Activated CD4-positive, alpha-beta T cell treated with anti-CD3 and anti-CD28 coated beads, Interleukin-2, amount 50 U/mL, for 1 hour (primary cell): ENCODE measurements around the gene ZBTB16.

Experiments used
- DNase-seq: peaks from one replicate; pipeline ENCODE4 v3.0.0-alpha.2; 2020

ZBTB16 gene

DNA sequence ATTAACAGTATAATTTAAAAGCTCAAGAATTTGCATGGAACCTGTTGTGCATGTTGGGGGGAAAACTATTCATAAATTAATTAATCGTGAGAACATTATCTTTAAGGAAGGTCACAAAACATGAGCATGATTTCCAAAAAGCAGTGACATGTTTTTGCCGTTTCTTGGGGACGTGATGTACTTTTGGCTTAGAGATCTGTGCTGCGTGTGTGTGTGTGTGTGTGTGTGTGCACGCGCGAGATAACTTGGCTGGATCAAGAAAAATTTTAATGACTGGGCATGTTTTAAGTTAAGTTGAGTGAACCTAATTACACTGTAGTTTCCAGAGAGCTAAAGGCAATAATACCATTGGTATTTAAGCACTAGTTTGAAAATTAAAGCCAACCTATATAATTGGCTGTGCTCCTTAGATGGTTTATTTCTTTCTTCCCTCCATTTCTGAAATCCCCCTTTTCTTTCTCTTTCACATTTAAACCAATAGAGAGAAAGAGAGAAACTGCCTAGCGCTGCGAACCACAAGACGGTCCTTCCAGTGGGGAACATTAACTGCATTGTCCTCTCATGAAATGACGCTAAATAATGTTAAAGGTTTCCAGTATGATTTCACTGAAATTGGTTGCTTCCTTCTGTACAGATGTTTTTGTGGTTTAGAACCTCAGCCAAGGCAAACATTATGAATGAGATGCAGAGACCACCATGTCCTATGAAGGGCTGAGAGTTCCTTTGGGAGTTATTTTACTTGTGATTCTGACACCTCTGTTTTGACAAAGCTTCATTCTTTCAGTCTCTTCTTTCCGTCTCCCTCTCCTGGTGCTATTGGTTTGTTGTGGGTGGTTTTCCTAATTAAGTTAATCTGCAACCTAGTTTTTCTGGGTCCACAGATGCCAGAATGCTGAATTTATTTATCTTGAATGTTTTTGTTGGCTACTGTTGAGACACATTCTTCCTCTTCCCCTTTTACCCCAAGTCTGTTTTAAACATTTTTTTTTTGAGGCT lies 51.7 kb downstream of the ZBTB16 start:
- no peak for DNase-seq

DNA sequence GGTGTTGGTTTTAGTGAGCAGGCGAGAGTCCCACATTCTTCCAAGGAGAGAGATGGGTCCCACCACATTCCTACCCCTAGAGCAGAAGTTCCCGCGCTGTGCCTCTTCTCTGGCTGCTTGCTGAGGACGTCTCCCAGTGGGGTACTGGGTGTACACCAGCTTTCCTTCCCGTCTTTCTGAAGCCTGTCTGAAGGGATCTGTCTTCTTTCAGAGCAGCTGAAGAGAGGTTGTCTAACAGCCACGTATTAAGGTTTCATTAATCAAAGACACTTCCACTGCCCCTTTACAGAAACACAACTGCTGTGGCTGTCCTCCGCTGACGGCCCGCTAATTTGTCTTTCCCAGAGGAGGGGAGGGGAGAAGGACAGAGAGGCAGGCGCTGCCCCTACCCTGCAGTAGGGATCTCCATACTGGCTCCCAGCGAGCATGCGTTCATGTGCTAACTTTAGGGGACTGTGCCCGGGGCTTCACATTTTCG lies 56.0 kb downstream of the ZBTB16 start:
- DNase-seq: no peak

DNA sequence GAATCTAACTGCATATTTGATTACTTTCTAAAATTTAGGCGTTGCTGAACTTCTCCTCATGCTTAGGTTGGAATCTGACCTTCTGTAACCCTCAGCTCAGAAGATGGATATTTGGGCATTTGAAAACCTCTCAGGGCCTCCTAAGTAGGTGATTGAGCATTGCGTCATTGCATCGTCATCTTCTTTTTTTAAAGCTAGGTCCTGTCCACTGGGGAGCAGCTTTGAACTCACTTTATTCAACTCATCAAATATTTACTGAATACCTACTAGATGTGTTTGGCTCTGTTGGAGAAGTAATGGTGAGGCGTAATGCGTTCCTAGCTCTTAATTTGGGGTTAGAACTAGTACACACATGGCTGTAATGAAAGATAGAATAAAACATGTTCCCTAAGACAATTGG lies 56.8 kb downstream of the ZBTB16 start:
- DNase-seq: no peak

DNA sequence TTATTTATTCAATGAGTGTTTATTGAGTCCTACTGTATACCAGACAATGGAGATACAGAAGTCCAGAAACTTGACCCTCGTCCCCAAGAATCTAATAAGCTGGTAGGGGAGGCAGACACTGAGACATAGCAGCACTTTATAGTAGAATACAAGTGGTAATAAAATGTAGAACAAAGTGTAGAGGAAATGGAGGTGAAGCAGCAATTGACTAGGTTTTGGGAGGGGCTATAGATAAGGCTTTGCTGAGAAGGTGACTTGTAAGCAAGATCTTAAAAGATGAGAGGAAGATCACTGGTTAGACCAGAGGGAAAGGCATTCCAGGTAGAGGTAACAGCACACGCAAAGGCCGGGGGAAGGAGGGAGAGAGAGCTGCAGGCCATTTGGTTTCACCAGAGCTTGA lies 57.3 kb downstream of the ZBTB16 start:
- DNase-seq: no peak

DNA sequence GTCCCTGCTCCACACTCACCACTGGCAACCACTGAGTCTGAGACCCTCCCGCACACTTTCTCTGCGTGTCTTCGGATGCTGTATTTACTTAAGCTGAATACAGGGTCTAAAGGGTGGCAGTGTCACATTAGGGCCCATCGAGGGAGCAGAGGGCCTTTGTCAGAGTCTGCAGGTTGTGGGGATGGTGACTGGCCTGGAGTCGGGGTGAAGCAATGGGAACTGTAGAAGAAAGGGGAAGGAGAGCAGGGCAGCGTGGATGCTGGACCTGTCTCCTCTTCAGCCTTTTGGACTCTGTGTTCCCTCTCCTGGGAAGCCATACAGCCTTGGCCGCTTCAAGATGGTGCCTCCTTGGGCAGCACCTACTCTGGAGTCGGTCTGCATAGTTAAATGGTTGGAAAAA lies 61.1 kb downstream of the ZBTB16 start:
- DNase-seq: no peak

DNA sequence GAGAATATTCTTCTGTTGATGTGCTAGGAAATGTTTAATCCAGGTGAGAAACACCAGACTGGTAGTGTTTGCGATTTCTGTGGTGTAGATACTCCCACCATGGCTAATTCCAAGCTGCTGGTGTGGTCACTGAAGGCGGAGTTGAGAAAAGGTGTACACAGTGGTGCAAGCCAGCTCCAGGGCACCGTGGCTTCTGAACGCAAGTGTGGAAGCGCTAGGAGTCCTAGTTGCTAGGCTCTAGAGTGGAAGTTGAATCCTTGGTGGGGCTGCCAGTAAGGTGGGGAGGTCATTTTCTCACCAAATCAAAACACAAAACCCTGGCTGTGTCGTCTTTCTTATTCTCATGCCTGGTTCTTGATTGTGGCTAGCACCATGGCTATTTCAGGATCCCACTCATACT lies 61.6 kb downstream of the ZBTB16 start:
- no peak for DNase-seq

DNA sequence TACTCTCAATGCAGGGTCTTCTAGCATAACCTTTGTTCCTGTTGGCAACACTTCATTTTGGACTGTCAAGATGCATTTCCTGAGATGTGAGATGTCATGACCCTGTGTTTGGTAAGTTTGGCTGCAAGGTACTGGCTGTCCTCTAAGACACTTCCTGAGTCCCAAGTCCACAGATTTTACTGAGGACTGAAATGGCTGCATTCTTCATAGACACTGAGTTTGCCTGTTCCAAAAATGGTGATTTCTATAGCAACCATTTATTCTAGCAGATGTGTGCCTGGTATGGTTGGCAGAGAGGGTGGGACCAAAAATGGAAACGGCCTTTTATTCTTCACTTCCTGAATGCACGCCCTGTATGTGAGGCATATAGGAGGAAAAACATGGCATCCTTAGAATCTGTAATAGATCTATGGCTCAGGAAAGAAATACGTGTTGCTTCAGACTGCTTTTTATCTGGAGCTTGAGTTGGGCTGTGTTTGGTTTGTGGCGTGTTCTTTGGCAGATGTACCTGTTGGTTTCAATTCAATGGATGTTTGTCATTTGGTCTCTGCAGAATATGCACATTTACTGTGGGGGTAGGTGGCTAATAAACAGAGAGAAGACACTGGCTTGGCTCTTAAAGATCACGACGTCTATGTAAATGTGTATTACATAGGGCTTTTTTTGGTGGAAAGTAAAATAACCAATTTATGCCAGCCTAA lies 62.4 kb downstream of the ZBTB16 start:
- DNase-seq: no peak

DNA sequence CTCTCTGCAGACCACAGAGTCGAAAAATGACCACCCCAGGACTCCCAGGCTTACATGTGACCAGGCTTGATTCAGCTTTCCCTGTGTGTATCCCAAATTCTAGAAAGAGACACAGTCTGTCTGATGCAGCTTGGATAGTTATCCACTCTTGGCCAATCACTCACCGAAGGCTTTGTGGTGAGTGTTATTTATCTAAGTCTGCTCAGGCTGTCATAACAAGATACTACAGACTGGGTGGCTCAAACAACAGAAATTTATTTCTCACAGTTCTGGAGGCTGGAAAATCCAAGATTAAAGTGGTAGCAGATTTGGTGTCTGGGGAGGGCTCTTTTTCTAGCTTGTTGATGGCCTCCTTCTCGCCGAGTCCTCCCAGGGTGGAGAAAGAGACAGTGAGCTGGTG lies 63.2 kb downstream of the ZBTB16 start:
- no peak for DNase-seq

DNA sequence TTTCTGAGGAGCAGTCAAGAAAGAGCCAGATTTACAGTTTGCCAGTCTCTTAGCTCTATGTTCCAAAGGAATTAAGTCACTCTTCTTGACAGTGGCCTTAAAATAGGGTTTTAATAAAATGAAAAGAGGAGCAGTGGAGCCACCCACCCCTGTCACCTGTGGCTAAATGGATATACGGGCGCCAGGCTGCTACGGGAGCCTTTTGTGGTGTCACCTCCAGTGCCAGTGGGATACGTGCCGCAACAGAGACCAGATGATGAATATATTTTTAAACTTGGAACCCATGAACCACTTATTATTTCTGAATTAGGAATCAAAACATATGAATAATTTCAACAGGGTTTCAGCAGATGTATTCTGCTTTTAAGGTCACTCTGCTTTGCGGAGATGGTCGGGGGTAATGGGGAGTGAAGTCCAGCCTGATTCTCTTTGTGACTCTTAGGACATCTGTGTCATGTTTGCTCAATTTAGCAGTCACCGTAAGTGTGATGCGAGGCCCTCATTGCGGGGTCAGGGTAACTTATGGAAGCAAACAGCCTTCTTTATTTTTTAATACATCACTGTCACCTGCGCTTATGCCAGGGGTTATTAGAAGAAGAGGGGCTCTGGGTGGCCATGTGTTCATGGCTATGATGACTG lies 64.3 kb downstream of the ZBTB16 start:
- DNase-seq: no peak

DNA sequence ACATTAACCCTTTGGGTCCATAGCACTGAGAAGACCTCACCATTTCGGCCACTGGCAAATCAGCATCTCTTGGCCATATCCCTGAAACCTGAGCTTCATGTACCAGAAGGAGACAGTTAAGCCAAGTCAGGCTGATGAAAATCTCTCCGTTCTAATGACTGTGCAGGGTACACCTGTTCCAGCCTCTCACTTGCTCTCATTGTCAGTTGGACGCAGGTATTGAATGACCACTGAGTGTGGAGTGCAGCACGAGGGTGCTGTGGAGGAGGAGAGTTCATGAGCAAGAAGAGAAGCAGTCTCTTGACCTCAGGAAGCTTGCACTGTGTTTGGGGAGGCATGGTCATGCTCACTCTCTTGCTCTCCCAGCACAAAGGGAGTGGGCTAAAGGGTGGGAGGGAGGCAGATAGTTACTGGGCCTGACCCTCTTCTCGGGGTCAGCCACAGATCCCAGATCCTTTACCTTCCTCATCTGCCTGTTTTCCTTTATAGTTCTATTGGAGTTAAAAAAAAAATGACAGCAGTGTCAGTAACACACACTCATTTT lies 65.2 kb downstream of the ZBTB16 start:
- DNase-seq: no peak

DNA sequence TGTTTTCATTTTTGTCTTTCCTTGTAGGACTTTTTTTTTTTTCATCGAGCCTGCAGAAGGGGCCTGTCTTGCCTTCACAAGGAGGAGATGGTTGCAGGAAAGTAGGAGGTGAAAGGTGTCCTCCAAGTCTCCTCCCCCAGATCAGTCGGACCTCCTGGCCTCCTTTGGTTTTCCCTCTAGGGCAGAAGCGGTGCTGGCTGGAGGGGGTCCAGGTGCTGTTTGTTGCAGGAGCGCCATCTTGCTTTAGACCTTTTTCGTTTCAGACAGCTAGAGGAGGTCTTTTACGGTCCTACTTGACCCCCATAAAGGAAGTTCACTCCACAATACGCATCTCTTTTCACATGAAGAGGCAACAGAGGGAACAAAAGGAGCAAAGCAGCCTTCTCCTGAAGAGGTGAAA lies 66.0 kb downstream of the ZBTB16 start:
- no peak for DNase-seq

DNA sequence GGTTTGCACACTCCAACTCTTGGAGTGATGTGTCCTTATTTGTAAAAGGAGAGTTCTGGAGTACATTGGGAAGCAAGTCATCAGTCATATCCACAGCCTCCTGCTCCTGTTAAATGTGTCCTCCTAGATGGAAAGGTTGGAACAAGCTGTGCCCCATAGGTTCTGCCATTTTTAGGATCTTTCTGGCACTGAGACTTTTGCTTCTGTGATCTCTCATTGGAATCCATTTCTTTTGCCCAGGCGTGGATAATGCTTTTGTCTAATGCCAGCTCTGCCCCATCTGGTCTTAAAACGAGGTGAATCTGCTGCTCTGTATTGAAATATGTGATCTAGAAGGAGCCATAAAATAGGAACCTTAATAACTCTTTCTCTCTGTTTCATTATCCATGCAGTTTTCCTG lies 66.4 kb downstream of the ZBTB16 start:
- DNase-seq: no peak

DNA sequence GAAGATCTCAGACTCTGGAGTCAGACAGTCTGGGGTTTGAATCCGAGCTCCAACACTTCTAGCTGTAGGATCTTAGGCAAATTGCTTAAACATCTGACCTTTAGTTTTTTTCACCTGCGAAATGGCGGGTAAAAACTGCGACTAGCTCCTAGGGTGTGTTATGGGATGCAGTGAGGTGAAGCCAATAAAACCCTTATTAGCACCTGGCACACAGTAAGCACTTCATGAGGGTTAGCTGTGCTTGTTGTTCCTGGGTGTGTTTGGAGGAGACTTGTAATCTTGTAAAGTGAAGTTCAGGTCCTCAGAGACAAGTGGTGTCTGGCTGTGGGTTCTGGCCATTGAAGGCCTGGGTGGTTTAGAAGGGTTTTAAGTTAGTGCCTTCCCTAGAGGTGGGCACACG lies 68.9 kb downstream of the ZBTB16 start:
- DNase-seq: no peak

DNA sequence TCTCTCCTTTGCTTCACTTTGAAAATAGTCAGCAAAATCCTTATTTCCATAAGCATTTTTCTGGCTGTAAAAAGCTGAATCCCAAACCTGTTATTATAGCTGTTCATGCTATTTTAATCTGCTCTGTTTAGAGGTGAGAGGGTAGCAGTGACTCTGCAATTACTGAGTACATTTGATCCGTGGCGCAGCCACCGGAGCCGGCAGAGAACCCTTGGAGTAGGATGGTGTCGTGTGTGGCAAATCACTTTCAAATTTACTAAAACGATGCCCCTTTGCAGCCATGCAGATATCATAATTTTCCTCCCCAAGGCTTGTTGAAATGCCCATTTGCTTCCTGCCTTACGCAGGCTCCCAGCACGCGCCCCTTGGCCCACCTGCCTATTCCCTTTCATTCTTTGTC lies 69.6 kb downstream of the ZBTB16 start:
- no peak for DNase-seq

DNA sequence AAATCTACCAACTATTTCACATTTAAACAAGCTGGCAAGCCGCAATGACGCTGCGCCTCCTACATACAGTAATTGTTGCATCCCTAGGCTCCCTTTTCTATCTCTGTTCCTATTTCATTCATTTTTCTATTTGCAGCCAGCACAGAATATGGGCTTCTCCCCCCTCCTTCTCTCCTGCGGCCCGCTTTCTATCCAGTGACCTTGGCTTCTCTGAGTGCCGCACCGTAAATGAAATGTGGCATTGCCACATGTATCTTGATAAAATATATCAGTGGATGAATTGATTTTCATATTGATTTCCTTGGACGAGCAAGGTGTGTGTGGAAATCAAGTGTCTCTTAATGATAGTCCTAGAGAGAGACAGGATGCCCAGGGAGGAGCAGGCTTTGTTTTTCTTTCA lies 70.2 kb downstream of the ZBTB16 start:
- no peak for DNase-seq

DNA sequence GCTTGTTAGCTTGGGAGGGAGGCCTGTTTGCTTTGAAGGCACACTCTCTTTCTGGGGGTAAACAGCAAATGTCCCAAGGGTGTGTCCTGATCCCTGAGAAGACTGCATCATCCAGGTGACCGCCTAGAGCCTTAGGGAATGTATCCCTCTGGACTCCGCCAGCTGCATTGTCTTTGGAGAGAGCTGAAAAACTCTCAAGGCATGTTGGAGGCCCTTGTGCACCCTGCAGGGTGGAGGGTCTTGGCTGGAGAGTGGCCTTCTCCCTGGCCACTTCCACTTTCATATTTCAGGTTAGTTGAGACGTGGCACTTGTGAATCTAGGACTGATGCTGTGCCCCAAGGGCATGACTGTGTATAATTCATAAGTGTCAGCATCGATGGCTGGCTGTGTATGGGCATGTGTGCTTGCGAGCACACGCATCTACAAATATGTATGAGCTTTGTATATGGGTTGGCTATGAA lies 70.6 kb downstream of the ZBTB16 start:
- no peak for DNase-seq

DNA sequence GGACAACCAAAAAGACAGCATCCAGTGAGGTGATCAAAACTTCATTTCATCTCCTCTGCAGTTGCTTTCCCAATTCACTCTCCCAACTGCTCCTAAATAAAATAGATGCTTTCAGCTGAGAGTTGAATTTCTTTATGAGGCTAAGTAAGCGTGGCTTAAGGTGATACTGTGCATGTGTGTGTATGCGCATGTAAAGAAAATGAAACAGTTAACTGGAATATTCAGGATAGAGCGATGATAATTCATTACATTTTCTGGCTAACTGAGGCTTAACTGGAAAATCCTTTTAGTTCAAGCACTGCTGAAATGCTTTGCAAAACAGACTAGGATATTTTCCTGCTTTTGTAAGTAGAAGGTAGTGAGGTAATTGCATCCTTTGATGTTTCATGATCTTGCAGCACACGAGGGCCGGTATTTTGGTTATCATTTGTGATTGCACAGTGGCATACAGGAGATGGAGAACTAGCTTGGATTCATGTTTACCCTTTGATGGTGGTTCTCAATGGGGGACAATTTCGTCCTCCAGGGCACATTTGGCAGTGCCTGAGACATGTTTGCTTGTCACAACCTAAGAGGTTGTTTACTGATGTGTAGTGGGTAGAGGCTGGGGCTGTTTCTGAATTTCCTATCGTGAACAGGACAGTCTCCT lies 71.2 kb downstream of the ZBTB16 start:
- no peak for DNase-seq

DNA sequence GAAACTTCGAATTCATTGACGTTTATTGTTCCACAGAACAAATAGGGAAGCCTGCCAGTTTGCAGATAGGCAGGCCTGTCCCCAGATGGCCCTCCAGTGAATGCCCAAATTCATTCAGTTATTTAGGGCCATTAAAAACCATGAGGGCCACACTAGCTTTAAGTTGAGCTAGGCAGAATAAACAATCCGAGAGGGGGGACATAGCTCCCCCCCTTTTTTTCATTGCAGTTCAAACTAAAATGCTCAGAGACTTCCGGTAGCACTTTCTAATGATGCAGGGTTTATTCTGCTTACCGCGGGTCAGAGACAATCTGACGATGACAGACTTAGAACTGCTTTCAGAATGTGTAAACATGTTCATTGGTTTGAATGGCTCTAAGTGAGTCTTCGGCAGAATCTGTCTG lies 72.0 kb downstream of the ZBTB16 start:
- no peak for DNase-seq

DNA sequence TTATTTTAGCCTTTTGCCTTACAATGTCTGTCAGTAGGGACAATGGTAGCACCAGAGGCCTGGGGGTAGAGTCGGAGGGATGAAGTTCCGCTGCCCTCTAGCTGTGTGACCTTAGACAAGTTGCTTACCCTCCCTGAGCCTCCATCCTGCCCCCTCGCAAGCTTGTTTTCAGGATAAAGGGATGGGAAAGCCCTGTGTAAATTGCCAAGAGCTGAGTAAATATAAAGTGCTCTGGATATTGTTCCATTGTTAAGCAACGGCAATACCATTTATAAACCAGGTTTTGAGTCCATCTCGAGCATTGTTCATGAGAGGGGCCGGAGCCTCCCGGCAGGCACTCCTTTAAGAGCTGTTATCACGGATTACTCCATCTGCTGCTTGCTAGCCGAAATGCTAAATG lies 72.9 kb downstream of the ZBTB16 start:
- DNase-seq: no peak

DNA sequence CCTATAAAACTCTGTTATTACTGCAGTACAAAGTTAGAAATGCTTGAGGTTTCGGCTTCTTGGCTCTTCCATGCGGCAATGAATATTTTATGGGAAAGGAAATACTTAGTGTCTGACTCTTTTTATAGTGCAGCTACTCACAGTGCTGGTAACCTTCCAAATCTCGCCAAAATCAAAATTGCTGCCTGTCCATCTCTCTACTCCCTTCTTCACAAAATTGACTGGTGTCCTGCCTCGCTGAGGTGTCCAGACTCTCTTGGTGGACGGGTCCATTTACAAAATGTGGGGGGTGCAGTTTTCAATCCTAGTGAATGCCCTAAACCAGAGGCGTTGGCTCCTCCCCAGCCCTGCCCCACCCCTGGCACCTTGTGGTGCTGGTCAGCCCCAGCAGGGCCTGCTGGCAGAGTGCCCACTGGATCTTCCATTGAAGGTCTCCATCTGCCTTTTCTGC lies 73.5 kb downstream of the ZBTB16 start:
- no peak for DNase-seq

DNA sequence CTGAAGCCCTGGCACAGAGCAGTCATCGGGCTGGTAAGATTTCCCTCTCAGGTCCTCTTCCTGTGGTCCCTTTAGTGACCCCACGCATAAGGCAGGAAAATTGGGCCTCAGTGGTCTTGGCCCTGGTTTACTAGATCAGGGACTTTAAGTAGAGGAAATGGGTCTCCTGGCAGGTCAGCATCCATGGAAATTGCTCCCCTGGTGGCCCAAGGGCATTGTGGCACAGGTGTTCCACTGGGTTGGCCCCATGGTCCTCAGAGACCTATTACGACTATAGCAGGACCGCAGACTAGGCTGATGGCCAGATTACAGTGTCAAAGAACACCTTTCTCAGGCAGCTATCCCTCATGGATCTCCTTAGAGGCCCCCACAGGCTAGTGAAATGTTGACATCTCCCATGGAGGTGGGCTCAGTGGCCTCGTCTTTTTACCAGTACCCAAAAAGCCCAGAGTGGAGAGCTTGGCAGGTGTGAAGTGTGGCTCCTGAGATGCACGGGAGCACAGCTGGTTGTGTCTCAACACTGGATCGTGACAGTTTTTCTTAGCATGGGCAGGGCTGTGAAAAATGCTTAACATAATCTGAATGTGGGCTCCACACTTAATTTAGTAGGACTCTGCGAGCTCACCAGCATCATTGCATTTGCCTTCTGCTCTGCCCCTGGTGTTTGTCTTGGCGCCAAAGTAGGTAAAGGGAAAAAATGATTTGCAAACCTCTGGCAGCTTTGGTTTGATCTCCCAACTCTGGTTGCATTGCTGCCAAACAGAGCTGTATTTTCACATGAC lies 74.2 kb downstream of the ZBTB16 start:
- DNase-seq: no peak

DNA sequence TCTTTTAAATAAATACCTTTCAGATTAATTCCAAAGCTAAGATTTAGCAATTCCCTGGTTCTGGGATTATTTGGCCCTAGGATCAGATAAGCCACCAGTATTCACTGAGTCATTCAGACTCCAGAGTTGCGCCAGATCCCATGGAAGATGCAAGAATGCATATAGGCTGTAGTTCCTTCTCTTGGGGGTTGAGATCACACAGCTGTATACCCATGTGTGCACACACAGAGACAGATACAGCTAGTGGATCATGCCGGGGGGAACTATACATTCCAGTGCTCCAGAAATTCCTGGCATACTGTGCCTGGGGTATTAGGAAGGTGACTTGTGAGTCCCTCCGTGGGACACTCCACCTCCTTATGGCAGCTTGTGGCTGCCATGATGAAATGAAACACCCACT lies 75.4 kb downstream of the ZBTB16 start:
- DNase-seq: no peak
